Measurements from ENCODE around the gene BCL6B. TPM values are rescaled to one million over a fixed set of nuclear protein-coding genes. Genes with fewer than 3 reads are reported as not detected.
"Not testable (repeated sequence)": the region's sequence is repeated elsewhere in the genome, so short reads cannot be mapped to it uniquely, and the experiment has no call there.

The BCL6B gene
- total RNA-seq, 2 donors from 2014 or later = 6.1 to 9.2 TPM

DNA sequence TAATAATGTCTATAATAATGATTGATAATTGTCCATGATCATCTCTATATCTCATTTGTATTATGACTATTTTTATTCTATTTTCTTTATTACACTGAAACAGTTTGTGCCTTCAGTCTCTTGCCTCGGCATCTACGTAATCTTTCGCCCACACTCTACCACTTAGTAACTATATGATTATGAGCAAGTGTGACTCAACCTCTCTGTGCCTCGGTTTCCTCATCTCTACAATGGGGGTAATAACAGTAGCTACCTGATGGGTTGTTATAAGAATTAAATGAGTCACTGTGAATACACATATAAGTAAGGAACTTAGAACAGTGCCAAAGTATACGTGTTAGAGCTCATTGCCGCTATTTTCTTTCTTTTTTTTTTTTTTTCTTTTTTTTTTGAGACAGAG lies 24.7 kb downstream of the BCL6B start:
- no peak overlapping the region for H3K4me3 ChIP-seq

GRCh38 chr17:7048968-7049367 lies 26.1 kb downstream of the BCL6B start:
- no peaks in the 10 kb centered on the region for H3K9me3 ChIP-seq
- no peak overlapping the region for H3K27ac ChIP-seq
- no peaks in the 10 kb centered on the region for H3K27me3 ChIP-seq
- DNase-seq (ENCODE audit: low spot score) = no peak
- no peaks in the 10 kb centered on the region for H3K36me3 ChIP-seq
- no peak overlapping the region for H3K4me3 ChIP-seq
- peaks cover 0 to 20% of the 10 kb centered on the region in 2 donors for H3K4me1 ChIP-seq
- TF ChIP-seq, protein P1, sequence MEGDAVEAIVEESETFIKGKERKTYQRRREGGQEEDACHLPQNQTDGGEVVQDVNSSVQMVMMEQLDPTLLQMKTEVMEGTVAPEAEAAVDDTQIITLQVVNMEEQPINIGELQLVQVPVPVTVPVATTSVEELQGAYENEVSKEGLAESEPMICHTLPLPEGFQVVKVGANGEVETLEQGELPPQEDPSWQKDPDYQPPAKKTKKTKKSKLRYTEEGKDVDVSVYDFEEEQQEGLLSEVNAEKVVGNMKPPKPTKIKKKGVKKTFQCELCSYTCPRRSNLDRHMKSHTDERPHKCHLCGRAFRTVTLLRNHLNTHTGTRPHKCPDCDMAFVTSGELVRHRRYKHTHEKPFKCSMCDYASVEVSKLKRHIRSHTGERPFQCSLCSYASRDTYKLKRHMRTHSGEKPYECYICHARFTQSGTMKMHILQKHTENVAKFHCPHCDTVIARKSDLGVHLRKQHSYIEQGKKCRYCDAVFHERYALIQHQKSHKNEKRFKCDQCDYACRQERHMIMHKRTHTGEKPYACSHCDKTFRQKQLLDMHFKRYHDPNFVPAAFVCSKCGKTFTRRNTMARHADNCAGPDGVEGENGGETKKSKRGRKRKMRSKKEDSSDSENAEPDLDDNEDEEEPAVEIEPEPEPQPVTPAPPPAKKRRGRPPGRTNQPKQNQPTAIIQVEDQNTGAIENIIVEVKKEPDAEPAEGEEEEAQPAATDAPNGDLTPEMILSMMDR (IDR thresholded peaks at IDR 0.05) = no peak

More for the DNA sequence above, 24.7 kb downstream of the BCL6B start:
- TF ChIP-seq, protein P1 (IDR thresholded peaks at IDR 0.05) = no peak
- Histone ChIP-seq H3K9me3 (no peaks in the 10 kb centered on the region), H3K27ac (no peak overlapping the region), H3K27me3 (peaks cover 0 to 4% of the 10 kb centered on the region in 2 donors), H3K4me1 (peaks cover 0 to 34% of the 10 kb centered on the region in 2 donors), H3K36me3 (no peaks in the 10 kb centered on the region)
- no peak for DNase-seq (ENCODE audit: low spot score)

- H3K27me3 ChIP-seq; H3K4me3 ChIP-seq; DNase-seq (ENCODE audit: low spot score); H3K36me3 ChIP-seq; H3K9me3 ChIP-seq; H3K27ac ChIP-seq: not testable (repeated sequence)
- peaks cover 0 to 16% of the 10 kb centered on the region in 2 donors for H3K4me1 ChIP-seq
Observed at GRCh38 chr17:7050583-7050982, 27.7 kb downstream of the BCL6B start.

GRCh38 chr17:7056386-7056785 lies 33.5 kb downstream of the BCL6B start:
- Histone ChIP-seq H3K9me3 (no peaks in the 10 kb centered on the region), H3K4me3 (no peak overlapping the region), H3K4me1 (no peaks in the 10 kb centered on the region), H3K36me3 (no peaks in the 10 kb centered on the region), H3K27ac (no peak overlapping the region), H3K27me3 (no peaks in the 10 kb centered on the region)
- TF ChIP-seq, protein P1 (IDR thresholded peaks at IDR 0.05) = no peak
- DNase-seq (ENCODE audit: low spot score) = no peak

DNA sequence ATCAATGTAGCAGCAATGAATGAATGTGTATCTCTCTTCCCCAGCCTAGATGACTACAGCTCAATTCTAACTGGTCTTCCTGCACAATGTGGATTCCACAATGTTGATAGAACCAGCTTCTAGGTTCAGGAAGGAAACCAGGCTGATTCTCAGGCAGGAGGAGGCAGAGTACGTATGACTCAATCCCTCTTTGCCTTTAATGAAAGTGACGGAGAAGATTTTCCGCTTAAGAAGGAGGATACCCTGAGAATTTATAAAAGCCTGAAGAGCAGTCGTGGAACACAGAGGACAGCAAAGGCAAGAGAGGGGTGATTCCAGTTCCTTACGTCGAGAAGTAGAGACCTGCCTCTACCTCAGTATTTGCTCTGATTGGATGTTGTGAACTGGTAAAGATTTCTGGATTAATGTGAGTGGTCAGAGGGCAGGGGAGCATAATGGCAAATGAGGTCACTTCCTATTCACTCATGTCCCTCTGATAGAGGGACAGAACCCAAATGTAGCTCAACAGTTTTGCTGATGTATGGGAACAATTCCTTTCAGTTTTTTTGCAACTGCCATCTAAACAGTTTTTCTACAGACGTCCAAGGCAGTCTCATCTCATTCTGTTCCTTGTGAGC lies 36.1 kb downstream of the BCL6B start:
- no peaks in the 10 kb centered on the region for H3K27me3 ChIP-seq
- no peaks in the 10 kb centered on the region for H3K4me1 ChIP-seq
- no peaks in the 10 kb centered on the region for H3K36me3 ChIP-seq
- no peak for DNase-seq (ENCODE audit: low spot score)
- TF ChIP-seq, protein P1 (IDR thresholded peaks at IDR 0.05) = no peak
- H3K4me3 ChIP-seq = no peak overlapping the region
- no peaks in the 10 kb centered on the region for H3K9me3 ChIP-seq
- no peak overlapping the region for H3K27ac ChIP-seq

DNA sequence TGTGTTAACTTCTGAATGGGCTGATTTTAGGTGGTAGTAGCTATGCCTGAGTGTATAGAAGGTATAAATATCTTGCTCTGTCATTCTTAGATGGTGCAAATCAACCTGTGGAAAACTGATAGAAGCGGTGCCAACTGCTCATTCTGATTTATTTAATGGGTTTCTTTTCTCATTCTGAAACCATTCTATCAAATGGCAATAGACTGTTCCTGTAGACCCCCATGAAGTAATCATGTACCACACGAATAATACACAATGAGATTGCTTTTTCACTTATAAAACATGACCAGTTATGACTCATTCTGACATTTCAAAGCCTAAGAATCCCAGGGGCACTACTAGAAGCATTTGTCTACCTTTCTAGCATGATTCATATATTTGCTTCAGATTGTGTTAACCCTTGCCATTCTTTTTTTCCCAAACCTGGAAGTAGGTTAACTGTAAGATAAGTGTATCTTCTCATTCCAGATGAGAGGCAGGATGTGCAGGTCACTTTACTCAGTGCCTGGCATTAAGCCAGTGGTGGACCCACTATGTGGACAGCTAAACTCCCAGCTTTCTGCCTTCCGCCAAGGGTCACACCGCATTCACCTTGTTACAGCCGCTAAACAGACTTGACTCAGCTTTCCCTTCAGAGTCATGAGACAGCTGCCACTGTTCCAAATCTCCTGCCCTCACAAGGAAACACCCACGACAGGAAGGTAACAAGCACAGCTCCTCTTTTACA lies 37.5 kb downstream of the BCL6B start:
- H3K27ac ChIP-seq = no peak overlapping the region
- no peaks in the 10 kb centered on the region for H3K36me3 ChIP-seq
- no peaks in the 10 kb centered on the region for H3K9me3 ChIP-seq
- TF ChIP-seq, protein P1 (IDR thresholded peaks at IDR 0.05) = no peak
- no peaks in the 10 kb centered on the region for H3K4me1 ChIP-seq
- DNase-seq (ENCODE audit: low spot score) = no peak
- H3K27me3 ChIP-seq = no peaks in the 10 kb centered on the region
- no peak overlapping the region for H3K4me3 ChIP-seq
